NCI-H2081 (cell line): ENCODE results near the gene SERPINA5.

Experiments used
- DNase-seq, 2 experiments: peaks; one replicate each; lab custom pipeline; 2025; lab: John Stamatoyannopoulos, UW

Gene SERPINA5

GRCh38 chr14:94550041-94550440, 31.2 kb upstream of the SERPINA5 start:
- no peak for DNase-seq

- DNase-seq, result no peak
Observed at GRCh38 chr14:94555991-94556390, 25.2 kb upstream of the SERPINA5 start.

- DNase-seq, result no peak
Observed at GRCh38 chr14:94557327-94557726, 23.9 kb upstream of the SERPINA5 start.

- DNase-seq, result no peak
Observed at GRCh38 chr14:94558842-94559241, 22.4 kb upstream of the SERPINA5 start.

- DNase-seq, result no peak
Observed at GRCh38 chr14:94559638-94560290, 21.5 kb upstream of the SERPINA5 start.

GRCh38 chr14:94560291-94560665, 20.9 kb upstream of the SERPINA5 start:
- no peak for DNase-seq

GRCh38 chr14:94560751-94561655, 20.2 kb upstream of the SERPINA5 start, which contains the start of gene SERPINA4:
Gene SERPINA4, plus strand, starts transcription at chr14:94561442. Its CDS starts 2,041 bp downstream, at chr14:94563483.
- DNase-seq, result no peak

- no peak for DNase-seq
Observed at GRCh38 chr14:94561656-94562010, 19.6 kb upstream of the SERPINA5 start.

GRCh38 chr14:94562022-94562421, 19.2 kb upstream of the SERPINA5 start:
- DNase-seq, result no peak

- no peak for DNase-seq
Observed at GRCh38 chr14:94562941-94563883, 18.0 kb upstream of the SERPINA5 start.

GRCh38 chr14:94564381-94564780, 16.8 kb upstream of the SERPINA5 start:
- DNase-seq, result no peak

- no peak for DNase-seq
Observed at GRCh38 chr14:94568186-94568585, 13.0 kb upstream of the SERPINA5 start.

- DNase-seq, result no peak
Observed at GRCh38 chr14:94569381-94570001, 11.7 kb upstream of the SERPINA5 start.

GRCh38 chr14:94570002-94570400, 11.2 kb upstream of the SERPINA5 start:
- no peak for DNase-seq

GRCh38 chr14:94570440-94570839, 10.8 kb upstream of the SERPINA5 start:
- DNase-seq, result no peak

GRCh38 chr14:94571395-94571794, 9.8 kb upstream of the SERPINA5 start:
- DNase-seq, result no peak

GRCh38 chr14:94571950-94572349, 9.3 kb upstream of the SERPINA5 start:
- DNase-seq, result no peak

- no peak for DNase-seq
Observed at GRCh38 chr14:94572637-94573303, 8.5 kb upstream of the SERPINA5 start.

- DNase-seq, result no peak
Observed at GRCh38 chr14:94573475-94574277, 7.5 kb upstream of the SERPINA5 start.

- DNase-seq, result no peak
Observed at GRCh38 chr14:94574336-94574735, 6.9 kb upstream of the SERPINA5 start.
